Measurements from ENCODE around the gene NTN1. TPM values are rescaled to one million over a fixed set of nuclear protein-coding genes. Genes with fewer than 3 reads are reported as not detected.

Gene NTN1
- total RNA-seq, 1 donor from 2014 or later = 4.7 TPM

GRCh38 chr17:9116861-9117568, 95.7 kb downstream of the NTN1 start:
- DNase-seq (ENCODE audit: extremely low spot score in 2 of 2) = no peak
- Histone ChIP-seq H3K27ac (no peak overlapping the region), H3K4me3 (no peak overlapping the region), H3K9me3 (no peaks in the 10 kb centered on the region), H3K4me1 (peaks cover 18% of the 10 kb centered on the region), H3K36me3 (no peaks in the 10 kb centered on the region), H3K27me3 (no peaks in the 10 kb centered on the region)
- intact Hi-C loops (cut with DNase I) = no loop called here
- TF ChIP-seq POLR2A (IDR thresholded peaks at IDR 0.05) = no peak
- TF ChIP-seq, protein P1, sequence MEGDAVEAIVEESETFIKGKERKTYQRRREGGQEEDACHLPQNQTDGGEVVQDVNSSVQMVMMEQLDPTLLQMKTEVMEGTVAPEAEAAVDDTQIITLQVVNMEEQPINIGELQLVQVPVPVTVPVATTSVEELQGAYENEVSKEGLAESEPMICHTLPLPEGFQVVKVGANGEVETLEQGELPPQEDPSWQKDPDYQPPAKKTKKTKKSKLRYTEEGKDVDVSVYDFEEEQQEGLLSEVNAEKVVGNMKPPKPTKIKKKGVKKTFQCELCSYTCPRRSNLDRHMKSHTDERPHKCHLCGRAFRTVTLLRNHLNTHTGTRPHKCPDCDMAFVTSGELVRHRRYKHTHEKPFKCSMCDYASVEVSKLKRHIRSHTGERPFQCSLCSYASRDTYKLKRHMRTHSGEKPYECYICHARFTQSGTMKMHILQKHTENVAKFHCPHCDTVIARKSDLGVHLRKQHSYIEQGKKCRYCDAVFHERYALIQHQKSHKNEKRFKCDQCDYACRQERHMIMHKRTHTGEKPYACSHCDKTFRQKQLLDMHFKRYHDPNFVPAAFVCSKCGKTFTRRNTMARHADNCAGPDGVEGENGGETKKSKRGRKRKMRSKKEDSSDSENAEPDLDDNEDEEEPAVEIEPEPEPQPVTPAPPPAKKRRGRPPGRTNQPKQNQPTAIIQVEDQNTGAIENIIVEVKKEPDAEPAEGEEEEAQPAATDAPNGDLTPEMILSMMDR (IDR thresholded peaks at IDR 0.05) = no peak
- no peak for TF ChIP-seq POLR2AphosphoS5 (IDR thresholded peaks at IDR 0.05; ENCODE audit: insufficient read depth in 1 of 2, low read depth in 1 of 2)

- intact Hi-C loops (cut with DNase I) = no loop called here
- H3K4me1 ChIP-seq = peaks cover 10% of the 10 kb centered on the region
- DNase-seq (ENCODE audit: extremely low spot score in 2 of 2) = no peak
- no peaks in the 10 kb centered on the region for H3K9me3 ChIP-seq
- H3K27ac ChIP-seq = no peak overlapping the region
- TF ChIP-seq POLR2AphosphoS5 (IDR thresholded peaks at IDR 0.05; ENCODE audit: insufficient read depth in 1 of 2, low read depth in 1 of 2) (no peak), POLR2A (IDR thresholded peaks at IDR 0.05) (no peak)
- TF ChIP-seq, protein P1 (IDR thresholded peaks at IDR 0.05) = no peak
- H3K27me3 ChIP-seq = no peaks in the 10 kb centered on the region
- H3K4me3 ChIP-seq = no peak overlapping the region
- no peaks in the 10 kb centered on the region for H3K36me3 ChIP-seq
Measured at GRCh38 chr17:9120471-9120870, 99.2 kb downstream of the NTN1 start.

- Histone ChIP-seq H3K4me3 (no peak overlapping the region), H3K27me3 (no peaks in the 10 kb centered on the region), H3K4me1 (peaks cover 1% of the 10 kb centered on the region), H3K27ac (no peak overlapping the region), H3K36me3 (no peaks in the 10 kb centered on the region), H3K9me3 (no peaks in the 10 kb centered on the region)
- intact Hi-C loops (cut with DNase I) = no loop called here
- no peak for DNase-seq (ENCODE audit: extremely low spot score in 2 of 2)
- TF ChIP-seq POLR2AphosphoS5 (IDR thresholded peaks at IDR 0.05; ENCODE audit: insufficient read depth in 1 of 2, low read depth in 1 of 2) (no peak), POLR2A (IDR thresholded peaks at IDR 0.05) (no peak)
- TF ChIP-seq, protein P1 (IDR thresholded peaks at IDR 0.05) = no peak
Measured at GRCh38 chr17:9121186-9121820, 100.0 kb downstream of the NTN1 start.

DNA sequence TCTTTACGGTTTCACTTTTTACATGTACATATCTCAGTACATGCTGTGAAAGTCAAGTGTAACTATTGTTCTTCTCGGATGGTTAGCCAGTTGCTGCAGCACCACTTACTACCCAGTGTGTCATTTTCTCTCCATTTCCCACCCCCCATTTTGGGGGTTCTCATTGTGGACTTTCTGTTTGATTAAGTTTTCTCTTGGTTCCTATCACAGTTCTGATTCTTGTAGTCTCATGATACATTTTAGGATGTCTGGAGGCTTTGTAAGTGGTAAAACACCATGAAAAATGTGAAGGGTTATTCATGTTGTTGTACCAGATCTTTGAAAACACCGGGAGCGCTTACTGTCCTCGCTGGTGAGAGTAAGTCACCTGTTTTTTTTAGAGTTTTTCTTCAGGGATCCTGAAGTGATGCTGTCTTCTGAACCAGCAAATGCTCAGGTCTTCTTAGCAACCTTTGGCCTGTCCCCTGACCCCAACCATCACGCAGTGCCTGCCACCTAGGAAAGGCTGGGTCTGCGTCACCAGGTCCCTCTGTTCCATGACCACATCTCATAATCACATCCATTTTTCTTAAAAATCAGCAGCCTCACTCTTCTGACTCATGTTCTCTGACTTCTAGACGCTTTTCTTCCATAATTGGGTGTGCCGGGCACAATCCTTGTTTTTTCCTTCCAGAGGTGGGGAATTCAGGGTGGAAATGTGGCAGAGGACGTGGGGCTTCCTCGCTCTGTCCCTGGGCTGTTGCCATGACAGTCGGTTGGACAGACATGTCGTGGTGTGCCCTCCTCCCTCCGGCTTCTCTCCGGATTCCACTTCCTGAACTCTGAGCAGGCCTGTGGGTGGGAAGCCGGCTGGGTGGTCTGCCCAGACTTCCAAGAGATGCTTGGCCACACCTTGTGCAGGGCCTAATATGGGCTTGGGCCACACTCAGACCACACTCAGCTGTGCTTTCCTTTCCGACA, 102.6 kb downstream of the NTN1 start:
- intact Hi-C loops (cut with DNase I) = no loop called here
- H3K9me3 ChIP-seq = no peaks in the 10 kb centered on the region
- H3K4me3 ChIP-seq = no peak overlapping the region
- TF ChIP-seq POLR2A (IDR thresholded peaks at IDR 0.05) = no peak
- no peak for TF ChIP-seq POLR2AphosphoS5 (IDR thresholded peaks at IDR 0.05; ENCODE audit: insufficient read depth in 1 of 2, low read depth in 1 of 2)
- TF ChIP-seq, protein P1 (IDR thresholded peaks at IDR 0.05) = no peak
- DNase-seq (ENCODE audit: extremely low spot score in 2 of 2) = no peak
- H3K36me3 ChIP-seq = no peaks in the 10 kb centered on the region
- H3K27ac ChIP-seq = no peak overlapping the region
- no peaks in the 10 kb centered on the region for H3K27me3 ChIP-seq
- H3K4me1 ChIP-seq = no peaks in the 10 kb centered on the region
